Smooth muscle cell of trachea (primary cell): Measurements from ENCODE around the gene TMEM266. TPM values are rescaled to one million over a fixed set of nuclear protein-coding genes. Genes with fewer than 3 reads are reported as not detected.

ENCODE experiments used
- total RNA-seq: library from RNA; depleted of rRNA; stranded (reverse); fragments of >200 nt; gene quantifications from 2 replicates; pipeline ENCODE4 v1.2.1, GENCODE V29; 2014

The TMEM266 gene
- 0.29 and 0.66 TPM in 2 replicates for total RNA-seq

GRCh38 chr15:76059320-76060117, at the start of gene TMEM266:
Gene TMEM266, plus strand, starts transcription at chr15:76059985. Its CDS starts 74,279 bp downstream, at chr15:76134264.

GRCh38 chr15:76011627-76012551, 47.9 kb upstream of the TMEM266 start, which contains the start of gene NRG4:
Gene NRG4, minus strand, starts transcription at chr15:76012424. Its CDS starts 1,194 bp downstream, at chr15:76011230.

Other genes starting within 250 kb of the TMEM266 start
- 68.1 and 73.1 TPM in 2 replicates for gene UBE2Q2, start 216.5 kb upstream of the TMEM266 start, total RNA-seq
- gene FBXO22, start 156.1 kb upstream of the TMEM266 start, total RNA-seq, result 46.4 and 77.6 TPM in 2 replicates
- gene NRG4, start 47.6 kb upstream of the TMEM266 start, total RNA-seq, result 0.15 TPM in 1 of 2 replicates, not detected in the other